GM19328 (cell line): ENCODE data around the gene LSM6.

Source experiments
- ATAC-seq: cut with Tn5 transposase; IDR thresholded peaks from one replicate; pipeline ENCODE4 v1.9.1; 2021; ENCODE audit warnings: mild to moderate bottlenecking, moderate library complexity; ENCODE audit not compliant: unreplicated experiment

Gene LSM6

DNA sequence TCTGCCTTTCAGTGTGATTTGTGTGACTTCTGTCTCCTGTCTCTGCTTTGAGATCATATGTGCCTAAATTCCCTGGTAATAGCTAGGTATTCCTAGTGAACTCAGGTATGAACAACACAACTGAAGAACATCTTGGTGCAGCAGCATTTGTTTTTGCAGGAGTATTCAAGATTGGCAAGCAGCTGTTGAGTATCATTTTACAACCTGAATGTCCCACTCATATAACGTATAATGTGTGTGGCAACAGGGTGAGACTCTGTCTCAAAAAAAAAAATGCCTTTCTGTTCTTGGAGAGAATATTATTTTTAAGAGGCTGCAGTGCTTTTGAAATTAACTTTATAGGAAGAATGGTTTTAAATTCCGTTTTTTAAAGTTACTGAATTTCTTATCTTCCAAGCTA, 7.7 kb downstream of the LSM6 start:
- ATAC-seq, result no peak

DNA sequence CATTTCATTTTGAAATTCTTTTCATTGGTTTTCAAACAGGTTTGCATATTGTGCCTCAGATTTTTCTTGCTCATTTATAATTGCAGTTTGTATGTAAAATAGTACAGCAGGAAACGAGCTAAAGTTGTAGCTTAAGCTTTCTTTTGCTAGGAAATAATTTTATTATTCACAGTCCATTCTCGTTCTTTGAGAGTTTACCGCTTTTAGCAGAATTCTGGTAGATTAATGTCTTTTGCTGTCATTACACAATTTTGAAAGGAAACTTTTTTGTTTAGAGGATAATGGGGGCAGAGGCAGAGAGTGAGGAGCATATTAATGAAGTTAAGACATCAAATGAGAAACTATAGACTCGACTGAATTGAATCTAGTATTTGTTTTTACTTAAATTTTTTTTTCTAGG, 10.5 kb downstream of the LSM6 start:
- no peak for ATAC-seq

DNA sequence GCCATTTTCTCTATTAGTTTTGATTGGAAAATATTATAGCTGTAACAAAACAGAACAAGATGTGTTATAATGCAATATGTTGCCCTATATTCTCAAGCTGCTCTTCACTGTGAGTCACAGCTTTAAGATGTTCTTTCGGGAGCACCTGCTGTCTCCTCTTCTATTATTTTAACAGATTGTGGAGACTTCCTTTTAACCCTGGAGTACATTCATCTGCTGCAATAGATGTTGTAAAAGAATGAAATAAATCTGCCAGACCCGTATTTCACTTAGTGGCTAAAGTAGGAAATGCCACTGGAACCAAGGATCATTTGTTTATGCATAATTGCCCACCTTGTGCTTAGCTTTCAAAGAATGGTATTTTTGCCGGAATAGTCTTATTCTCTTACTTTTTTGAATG, 11.1 kb downstream of the LSM6 start:
- no peak for ATAC-seq

DNA sequence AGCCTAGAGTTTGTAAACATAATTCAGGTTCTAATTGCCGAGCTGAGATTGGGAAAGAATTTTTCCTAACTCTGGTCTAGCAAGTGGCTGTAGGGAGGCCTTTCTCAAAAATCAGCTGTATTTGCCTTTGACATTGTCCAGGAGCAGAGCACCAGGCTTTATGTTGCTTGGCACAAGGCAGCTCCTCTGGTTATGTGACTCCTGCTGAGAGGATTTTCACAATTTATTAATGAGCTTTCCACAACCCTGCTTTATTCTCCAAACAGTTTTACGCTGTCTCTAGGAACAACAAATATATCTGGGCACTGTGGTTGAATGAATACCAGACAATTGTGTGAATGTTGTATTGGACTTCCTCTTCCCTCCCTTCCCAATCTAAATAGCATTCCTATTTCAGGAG, 14.9 kb downstream of the LSM6 start:
- no peak for ATAC-seq

DNA sequence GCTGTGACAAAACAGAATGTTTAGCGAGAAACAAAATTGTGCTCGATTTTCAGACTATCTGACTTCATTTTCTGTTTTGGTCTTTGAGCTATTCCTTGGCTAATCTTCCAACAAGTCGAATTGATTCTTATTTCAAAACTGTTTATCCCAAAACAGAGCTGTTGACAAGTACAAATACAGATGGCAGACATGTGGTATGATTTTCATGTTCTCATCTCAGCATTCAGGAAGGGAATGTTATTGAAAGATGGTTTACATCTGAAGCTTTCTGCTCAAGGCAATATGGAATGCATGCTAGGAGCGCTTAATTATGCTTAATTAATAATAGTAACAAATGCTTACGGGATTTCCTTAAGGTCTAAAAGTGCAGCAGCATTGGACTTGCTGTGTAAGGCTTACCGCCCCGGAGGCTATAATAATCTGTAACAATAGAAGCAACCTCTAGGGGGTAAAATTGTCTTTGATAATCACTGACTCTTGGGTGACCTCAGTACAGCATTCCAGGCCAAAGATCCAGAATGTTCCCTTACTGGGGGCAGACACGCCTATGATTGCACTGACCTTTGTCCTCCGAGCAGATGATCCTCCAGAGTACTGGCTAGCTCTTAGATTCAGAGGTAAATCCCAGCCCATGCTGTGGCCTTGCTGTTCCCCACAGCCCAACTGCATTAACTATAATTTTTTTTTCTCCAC, 16.4 kb downstream of the LSM6 start:
- no peak for ATAC-seq

DNA sequence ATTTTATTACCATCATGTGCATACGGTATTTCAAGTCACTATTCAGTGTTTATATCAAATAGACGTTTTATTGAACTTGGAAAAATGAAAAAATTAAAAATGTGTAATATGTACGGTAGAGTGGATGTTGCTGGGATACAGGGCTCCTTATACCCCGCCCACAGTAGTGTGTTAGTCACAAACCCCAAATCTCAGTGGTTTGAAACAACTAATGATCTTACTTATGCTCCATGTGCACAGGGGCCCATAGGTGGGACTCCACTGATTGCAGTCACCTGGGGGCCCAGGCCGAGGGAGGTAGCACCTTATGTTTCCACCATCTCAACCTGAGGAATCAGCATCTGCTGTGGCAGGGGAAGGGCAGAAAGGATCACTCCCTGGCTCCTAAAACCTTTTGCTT, 18.1 kb downstream of the LSM6 start:
- no peak for ATAC-seq

DNA sequence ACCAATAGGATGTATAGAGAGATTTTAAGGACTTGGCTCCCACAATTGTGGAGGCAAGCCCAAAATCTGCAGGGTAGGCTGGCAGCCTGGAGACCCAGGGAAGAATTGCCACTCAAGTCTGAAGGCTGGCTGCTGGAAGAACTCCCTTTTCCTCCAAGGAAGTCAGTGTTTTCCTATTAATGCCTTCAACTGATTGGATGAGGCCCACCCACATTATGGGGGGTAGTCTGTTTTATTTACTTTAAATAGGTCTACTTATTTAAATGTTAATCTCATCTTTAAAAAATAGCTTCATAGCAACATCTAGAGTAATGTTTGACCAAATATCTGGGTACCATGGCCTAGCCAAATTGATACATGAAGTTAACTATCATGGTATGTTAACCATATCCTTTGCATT, 18.7 kb downstream of the LSM6 start:
- ATAC-seq, result no peak

DNA sequence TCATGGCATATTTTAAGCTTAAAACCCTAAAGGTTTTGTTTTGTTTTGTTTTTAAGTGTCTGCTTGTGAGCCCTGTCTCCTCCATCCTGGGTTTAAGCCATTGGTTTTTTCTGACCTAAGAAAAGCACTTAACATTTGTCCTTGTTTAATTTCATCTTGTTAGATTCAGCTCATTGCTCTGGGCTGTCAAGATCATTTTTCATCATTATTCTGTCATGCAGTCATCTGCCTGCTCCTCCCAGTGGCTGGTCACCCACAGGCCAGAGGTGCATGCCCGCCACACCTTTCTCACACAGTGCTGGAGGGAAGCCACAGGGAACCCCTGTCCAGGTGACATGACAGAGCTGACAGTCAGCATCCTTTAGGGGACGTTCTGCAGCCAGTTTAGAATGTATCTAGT, 27.1 kb downstream of the LSM6 start:
- ATAC-seq, result no peak

DNA sequence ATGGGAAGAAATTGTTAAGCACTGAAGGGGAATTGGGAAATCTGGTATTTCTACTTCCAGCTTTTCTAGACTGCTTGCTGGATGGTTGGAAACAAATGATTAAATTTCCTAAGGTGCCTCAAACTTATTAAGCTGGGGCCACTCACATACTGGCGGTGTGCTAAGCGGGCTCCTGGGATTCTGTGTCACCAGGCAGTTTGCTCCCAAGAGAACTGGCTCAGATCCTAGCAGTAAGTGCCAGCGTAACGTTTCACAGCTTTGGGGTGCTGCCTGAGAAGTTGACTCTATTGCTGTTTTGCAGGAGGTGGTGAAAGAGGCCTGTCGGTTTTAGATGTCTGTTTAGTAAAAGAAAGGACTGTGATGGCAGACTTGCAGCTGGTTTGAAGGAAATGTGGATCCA, 31.9 kb downstream of the LSM6 start:
- ATAC-seq, result no peak

DNA sequence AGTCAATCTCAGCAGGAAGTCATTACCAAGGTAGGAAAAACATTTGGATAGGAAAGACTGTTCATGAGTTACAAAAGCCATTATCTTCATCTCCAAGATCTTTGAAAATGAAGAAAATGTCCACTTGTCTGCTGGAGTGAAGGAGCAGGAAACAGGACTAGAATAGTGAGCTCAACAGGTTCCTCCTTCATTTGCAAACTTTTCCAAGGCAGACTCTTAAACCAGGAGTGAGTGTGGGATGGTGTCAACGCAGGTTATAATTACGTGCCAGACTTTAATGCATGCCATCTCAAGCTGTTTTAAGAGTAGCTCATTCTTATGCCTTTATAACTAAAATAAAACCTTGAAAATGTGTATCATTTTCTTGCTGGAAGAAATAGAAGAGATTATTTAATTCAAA, 35.4 kb downstream of the LSM6 start:
- no peak for ATAC-seq

DNA sequence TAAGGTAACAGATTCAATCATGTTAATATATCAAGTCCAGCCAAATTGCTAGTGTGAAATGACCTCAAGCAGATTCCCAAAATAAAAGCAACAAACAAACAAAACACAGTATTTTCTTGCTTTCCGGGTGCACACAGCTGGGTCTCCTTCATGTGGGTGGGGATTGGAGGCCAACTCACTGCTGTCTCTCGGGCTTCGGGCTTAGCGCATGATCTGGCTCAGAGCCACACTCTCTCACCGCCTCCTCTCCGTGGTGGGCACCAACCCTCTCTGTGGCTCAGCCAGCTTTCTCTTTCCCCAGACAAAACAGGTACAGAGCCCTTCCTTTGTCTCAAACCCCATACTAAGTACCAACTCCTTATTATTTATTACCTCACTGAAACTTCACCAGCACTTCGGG, 35.9 kb downstream of the LSM6 start:
- ATAC-seq, result no peak

DNA sequence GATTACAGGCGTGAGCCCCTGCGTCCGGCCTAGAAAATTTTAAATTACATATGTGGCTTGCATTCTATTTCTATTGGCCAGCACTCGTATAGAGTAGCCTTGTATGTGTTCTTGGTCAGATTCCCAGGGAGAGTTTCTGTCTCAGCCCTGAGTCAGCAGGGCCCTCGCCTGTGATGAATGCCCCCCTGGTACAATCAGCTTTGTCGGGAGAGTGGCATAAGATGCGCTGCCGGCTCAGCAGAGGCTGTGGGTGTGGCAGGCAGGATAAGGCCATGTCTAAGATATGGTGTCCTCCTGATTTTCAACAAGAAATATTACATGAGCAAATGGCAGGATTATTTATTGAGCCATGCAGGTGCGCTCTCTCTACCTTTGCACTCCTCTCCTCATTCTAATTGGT, 37.3 kb downstream of the LSM6 start:
- ATAC-seq, result no peak

DNA sequence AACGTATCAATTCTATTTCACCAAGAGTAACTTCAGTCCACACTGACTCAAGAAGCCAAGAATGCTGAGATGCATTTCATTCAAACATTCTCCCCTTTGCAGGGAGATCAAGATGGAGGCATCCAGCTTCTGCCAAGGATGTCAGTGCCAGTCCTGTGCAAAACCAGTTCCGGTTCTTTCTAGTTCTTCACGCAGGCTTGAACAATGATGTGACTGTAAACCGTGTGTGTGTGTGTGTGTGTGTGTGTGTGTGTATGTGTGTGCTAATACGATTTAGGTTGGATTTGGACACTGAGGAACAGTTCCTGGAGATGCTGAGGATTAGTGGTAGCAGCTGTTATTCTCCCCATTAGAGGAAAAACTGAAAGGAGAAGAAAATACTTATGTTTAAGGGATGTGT, 38.7 kb downstream of the LSM6 start, which contains the start of gene REELD1:
TSS of gene REELD1 (plus strand) at position 301 of the 400 bp plus-strand sequence. CDS start 2,415 bp downstream, outside the sequence.
- ATAC-seq, result no peak

DNA sequence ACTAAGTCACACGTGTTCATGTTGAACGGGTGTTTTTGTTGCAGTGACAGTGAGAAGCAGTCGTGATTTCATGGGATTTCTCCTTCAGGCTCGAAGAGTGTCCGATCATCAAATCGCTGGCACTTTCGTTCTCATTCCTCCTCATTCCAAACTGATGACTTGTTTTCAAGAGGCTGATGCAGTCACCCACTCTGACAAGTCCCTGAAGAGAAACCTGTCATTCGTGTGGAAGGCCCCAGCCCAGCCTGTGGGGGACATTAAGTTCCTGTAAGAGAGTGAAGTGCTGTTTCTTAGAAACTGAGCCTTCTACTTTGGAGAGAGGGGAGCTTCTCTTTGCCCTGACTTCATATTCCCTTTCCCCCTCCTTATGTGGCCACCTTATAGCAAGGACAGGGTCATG, 46.8 kb downstream of the LSM6 start:
- ATAC-seq, result no peak

DNA sequence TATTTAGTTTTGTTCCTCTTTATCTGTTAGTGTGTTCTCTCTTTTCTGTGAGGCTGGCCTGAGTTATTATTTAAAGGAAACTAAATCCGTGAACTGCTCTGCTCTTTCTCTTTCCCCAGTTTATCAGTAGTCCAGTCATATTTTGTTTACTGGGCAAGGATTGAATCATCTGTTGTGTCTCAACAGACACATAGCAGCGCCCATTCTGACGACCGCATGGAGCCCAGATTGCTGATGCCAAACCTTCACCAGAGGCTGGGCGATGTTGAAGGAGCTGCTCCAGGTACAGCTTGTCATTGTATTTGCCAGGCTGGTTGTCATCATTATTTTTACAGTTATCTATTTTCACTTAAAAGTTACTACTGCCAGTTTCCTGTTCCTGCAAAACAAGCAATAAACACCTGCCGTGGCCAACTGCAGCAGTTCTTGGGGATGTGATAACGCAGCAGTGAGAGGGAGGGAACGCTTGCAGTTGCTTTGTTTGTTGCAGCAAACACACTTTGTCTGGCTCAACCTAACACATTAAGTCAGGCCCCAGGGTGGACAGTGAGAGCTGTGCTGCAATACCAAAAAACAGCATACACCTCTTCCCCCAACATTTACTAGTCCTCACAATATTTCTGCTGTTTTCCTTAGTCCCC, 48.9 kb downstream of the LSM6 start:
- no peak for ATAC-seq

DNA sequence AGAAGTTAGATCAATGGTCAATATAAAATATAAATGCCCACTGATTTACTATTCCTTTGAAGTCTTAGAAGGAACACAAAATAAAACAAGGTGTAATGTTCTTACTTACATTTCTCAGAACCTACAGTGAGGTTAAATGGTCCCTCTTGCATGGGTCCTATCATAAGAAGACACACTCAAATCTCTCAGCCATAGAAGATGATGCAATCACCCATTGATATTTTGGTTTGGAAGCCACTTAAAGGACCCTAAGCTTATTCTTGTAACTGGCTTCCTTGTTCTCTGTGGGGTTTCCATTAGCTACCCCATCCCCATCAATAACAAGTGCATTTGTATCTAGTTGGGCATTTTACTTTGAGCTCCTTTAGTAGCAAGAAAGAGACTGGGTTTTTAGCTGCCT, 53.9 kb downstream of the LSM6 start:
- no peak for ATAC-seq

DNA sequence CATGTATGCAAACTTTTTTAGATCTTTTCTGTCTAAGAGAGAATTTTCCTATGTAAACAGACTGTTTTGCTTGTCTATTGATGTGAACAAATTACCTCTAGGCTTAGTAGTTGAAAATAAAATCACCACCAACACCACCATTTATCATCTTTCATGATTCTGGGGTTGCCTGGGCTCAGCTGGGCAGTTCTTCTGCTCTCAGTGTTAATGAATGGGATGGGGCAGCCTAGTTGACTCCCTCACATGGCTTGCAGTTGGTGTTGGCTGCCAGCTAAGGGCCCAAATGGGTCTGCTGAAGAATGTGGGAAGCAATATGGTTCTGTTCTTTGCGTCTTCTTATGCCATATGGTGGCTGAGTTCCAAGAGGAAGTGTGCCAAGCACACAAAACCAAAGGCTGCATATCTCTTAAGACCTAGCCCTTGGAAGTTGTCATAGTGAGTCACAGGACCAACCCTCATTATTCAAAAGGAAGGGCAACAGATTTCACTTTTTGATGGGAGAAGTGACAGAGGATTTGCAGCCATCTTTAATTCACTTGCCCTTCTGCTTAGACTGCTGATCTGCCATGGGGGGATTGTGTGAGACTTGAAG, 56.7 kb downstream of the LSM6 start:
- no peak for ATAC-seq

DNA sequence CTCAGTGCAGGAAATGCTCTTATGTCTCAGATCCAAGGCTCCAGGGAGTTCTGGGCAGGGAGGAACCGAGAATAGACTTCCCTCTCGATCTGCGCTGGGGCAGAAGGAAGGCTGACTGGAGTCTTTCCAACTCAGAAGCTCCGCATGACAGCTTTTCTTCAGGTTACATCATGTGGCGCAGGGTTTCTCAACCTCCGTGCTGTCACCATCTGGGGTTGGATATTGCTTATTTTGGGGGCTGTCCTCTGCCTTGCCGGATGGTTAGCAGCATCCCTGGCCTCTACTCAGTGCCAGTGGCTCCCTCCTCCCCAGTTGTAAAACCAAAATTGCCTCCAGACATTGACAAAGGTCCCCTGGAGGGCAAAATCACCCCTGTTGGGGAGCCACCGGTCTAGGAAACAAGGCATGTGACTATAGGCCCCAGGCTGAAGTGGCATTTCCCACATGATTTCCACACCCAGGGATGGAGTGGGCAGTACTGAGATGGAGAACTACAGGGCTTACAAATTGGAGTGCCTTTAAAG, 60.2 kb downstream of the LSM6 start:
- ATAC-seq, result no peak

DNA sequence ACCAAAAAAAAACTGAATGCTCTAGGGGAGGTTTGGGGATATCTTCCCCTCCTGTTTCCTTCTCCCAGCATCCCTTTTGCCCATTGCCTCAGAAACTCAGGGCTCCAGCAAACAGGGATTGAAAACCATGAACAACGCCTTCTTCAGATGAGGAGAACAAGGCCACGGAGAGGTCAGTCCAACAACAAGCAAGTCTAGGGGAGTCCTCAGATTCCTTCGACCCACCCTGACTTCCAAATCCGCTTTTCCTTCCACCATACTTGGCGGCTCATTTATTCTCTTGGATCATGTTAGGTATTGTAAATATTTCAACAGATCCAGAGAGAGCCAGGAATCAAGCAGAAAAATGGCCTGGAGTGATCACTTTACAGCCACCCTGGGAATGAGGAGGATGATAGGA, 60.7 kb downstream of the LSM6 start:
- no peak for ATAC-seq

DNA sequence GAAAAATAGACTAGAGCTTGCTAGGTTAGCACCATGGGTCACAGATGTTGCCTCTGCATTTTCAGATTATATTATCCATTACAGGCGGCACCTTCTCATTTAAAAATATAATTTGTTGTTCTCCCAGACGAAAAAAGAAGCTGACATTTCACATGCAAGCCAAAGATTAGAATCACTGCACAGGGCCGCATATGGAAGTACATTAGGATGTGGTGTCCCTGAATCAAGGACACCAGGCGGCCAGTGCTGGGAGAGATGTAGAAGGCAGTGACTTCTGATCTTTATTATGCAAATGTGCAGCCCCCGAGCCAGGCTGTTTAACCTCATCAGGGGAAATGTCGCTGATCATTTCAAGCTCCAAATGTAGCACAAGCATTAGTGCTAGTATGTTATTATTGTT, 61.6 kb downstream of the LSM6 start:
- ATAC-seq, result no peak

DNA sequence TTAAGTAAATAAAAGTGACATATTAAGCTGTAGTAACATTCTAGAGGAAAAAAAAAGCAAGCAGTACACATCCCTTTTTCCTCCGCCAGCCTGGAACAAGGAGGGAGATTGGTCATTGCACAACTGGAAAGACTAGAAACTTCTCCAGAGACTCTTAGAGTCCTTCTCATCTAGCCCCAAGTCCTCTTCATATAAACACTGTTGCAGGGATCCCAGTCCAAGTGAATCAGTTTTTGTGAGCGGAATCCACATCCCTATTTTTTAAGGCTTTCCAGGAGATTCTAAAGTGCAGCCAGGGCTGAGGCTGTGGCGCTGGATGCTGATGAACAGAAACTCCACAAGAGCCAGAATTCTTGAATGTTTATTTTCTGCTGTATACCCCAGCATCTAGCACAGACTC, 62.6 kb downstream of the LSM6 start:
- ATAC-seq, result no peak
